NCI-H526 (cell line): Measurements from ENCODE around the gene SLC9A3.
A peak's percentile ranks its signal among the peaks of the same experiment; 100 is the strongest.
"Not testable (repeated sequence)": the region's sequence is repeated elsewhere in the genome, so short reads cannot be mapped to it uniquely, and the experiment has no call there.

Experiments
- DNase-seq, 2 experiments: peaks; one replicate each; lab custom pipeline; 2025; lab: John Stamatoyannopoulos, UW

SLC9A3 gene

GRCh38 chr5:525916-526315, 1.7 kb upstream of the SLC9A3 start:
- DNase-seq: no peak

DNA sequence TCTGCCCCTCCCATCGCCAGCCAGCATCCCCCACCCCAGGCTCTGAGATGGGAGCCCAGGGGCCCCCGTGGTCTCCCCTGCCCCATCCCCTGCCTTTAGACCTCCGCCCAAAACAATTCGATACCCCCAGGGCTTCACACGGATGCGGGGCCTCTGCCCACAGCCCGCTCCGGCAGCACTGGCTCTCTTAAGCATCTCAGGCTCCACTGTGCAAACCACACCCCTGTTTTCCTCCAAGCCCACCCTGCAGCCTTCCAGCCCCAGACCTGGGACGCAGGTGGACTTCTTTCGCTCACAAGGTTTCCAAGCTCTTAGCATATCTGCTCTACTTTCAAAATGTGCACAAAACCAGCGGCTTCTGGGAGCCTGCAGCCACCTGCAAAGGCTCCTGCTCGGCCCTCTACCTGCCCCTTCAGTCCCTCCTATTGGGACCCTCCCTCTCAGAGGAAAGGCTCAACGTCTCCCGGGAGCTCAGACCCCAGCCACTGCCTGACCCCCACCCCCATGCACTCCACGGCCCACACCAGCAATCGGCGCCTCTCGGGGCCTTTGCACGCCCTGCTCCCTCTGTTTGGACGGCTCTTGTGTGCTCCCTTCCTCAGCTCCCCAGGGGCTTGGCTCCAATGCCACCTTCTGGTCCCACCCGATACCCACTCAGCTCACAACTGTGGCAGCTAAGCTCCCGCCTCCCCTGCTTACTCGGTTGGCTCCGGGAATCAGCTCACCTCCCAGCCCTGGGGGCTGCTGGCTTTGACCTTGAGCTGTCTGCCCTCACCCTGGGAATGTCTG, 918 bp upstream of the SLC9A3 start:
- no peak for DNase-seq

- no peak for DNase-seq
These were observed 617 bp downstream of the SLC9A3 start for GRCh38 chr5:523441-524222.

- peak in 1 of 2 experiments; percentile 27 for DNase-seq
These were observed 1.3 kb downstream of the SLC9A3 start for GRCh38 chr5:522899-523440.

DNA sequence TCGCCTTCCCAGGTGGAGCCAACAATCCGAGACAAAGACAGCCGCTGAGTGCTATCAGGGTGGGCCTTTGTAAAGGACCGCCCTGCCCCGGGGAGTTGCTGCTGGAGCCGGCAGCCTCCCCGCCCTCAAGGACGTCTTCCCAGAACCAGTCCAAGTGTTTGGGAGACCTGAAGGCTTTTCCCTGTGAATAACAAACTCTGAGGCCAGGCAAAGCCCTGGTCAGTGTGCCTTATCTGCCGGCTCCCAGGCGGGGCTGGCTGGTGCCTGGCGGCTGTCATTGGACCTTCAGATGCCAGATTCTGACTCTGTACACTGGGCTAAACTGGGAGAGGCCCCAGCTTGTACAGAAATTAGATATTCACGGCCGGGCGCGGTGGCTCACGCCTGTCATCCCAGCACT, 2.1 kb downstream of the SLC9A3 start:
- DNase-seq: no peak

GRCh38 chr5:521680-522079, 2.6 kb downstream of the SLC9A3 start:
- no peak for DNase-seq

DNA sequence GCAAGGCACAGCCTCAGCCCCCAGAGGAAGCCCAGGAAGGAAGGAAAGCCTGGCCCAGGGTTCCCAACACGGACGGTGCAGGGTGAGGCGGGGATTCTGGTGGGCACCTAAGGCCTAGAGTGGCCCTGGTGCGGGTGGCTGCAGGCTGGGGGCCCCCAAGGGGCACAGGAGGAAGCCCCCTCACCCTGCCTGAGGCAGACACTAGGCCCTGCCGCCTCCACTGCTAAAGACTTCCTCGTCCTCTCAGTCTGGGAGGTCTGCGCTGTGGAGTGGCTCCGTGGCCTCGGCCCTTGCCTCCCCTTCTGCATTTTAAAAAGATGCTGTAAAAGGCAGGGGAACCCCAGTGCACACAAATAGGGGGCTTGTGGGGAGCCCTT, 3.4 kb downstream of the SLC9A3 start:
- no peak for DNase-seq

- DNase-seq: no peak
These were observed 3.9 kb downstream of the SLC9A3 start for GRCh38 chr5:520196-520849.

DNA sequence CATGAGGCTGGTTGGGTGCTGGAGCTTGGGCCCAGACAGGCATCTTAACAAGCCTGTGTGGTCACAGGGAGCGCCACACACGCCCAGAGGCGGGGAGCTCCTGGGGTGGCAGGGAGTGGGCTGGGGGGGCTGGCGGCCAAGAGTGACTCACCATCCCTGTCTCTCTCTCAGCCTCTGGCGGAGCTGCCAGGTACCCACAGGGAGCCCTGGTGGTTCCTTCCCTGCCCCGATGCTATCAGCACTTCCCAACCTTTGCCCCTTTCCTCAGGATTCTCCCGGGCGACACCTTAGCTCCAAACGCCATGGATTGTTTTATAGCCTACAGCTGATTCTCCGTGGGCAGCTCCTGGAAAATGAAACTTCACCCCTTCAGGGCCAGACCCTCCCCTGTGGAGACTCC, 5.5 kb downstream of the SLC9A3 start:
- no peak for DNase-seq

- no peak for DNase-seq
These were observed 6.6 kb downstream of the SLC9A3 start for GRCh38 chr5:517535-518100.

- no peak for DNase-seq
These were observed 7.3 kb downstream of the SLC9A3 start for GRCh38 chr5:516980-517379.

DNA sequence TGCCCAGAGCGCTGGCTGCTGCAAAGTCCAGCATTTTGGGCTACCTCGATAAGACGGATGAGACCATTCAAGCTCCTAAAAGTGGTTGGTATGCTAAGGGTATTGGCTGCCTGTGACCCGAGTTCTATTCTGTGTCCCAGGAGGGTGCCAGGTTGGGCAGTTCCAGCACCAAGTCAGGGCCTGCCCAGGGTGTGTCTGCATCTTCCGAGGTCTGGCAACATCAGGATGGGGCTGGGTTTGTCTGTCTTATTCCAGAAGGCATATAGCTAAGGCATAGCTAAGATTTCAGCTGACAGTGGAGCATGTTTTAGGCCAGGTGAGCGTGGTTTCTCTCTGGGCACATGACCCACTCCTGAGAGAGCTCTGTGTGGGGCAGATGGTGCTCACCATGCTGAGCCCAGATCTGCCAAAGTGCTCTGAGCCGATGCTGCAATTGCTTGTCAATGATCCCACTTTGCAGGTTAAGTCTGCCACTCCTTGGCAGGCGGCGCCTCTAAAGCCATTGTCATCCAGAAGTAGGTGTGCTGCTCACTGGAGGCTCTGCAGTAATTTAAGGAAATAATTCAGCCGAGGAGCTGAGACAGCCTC, 7.8 kb downstream of the SLC9A3 start:
- no peak for DNase-seq

DNA sequence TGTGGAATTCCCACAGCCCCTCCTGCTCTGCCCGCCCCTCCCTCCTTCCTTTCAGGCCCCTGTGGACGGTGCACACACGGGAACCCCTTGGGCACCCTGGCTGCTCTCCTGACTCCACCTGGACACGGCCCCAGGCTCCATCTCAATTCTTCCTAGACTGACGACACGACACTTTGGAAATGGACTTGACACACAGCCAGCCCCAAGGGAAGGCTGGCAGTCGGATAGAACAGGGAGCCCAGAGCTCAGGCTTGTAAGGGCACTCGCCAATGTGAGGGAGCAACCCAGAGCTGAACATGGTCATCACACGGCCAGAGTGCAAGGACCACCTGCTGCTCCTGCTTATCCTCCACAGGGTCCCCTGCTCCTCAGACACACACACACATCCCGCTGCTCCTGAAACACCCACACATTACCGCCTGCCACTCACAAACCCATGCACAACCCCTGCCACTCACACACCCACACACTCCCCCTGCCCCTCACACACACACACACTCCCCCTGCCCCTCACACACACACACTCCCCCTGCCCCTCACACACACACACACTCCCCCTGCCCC, 8.9 kb downstream of the SLC9A3 start:
- no peak for DNase-seq

GRCh38 chr5:514673-515072, 9.6 kb downstream of the SLC9A3 start:
- DNase-seq: no peak

- no peak for DNase-seq
These were observed 10.2 kb downstream of the SLC9A3 start for GRCh38 chr5:514101-514485.

DNA sequence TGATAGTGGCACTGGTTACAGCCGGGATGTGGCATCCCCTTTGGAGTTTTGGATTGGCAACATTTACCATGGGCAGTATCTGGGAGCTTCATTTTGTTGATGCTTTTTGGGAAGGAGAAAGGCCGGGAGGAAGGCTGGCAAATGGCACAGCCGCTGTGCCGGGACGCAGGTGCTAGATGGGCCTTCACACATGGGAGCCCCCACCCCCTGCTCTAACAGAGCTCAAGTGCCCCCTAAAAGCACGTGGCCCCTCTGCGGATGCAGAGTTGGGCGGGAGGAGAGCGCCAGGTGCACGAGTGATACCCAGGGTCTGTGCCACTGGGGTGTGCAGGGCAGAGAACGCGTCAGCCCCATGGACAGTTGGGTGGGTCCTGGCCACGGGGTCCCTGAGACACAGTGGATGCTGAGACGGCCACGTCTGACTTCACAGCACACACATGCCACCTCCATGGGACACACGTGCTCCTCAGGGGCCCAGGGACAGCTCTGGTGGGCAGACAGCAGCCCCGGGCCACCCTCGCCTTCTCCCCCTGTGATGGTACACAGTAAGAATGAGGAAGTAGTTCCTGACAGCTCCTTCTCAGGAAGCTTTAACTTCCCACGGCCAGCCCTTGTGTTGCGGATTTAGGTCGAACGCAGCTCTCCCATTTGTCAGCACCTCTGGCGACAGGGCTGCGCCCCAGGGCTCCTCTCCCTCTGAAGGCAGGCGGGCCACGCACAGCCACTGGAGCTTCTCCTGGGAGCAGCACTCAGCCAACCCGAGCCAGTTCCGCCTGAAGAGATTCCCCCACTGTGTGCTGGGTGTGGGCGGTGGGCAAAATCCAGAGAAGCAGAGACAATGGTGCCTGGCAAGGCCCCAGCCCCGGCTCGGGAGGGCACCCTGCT, 10.8 kb downstream of the SLC9A3 start:
- DNase-seq: no peak

GRCh38 chr5:511476-511875, 12.8 kb downstream of the SLC9A3 start:
- DNase-seq: no peak

GRCh38 chr5:510521-510920, 13.7 kb downstream of the SLC9A3 start:
- no peak for DNase-seq

GRCh38 chr5:509611-510185, 14.6 kb downstream of the SLC9A3 start:
- DNase-seq: peak in 1 of 2 experiments; percentile 23

GRCh38 chr5:507986-508575, 16.2 kb downstream of the SLC9A3 start:
- not testable (repeated sequence) for DNase-seq
